ENCODE results near the gene MAEL. TPM values are rescaled to one million over a fixed set of nuclear protein-coding genes. Genes with fewer than 3 reads are reported as not detected.

Gene MAEL
- total and polyA plus RNA-seq, 2 of the 8 experiments (the other 6 are each of a cell fraction or from before 2014, with no cell fraction given): 0.03 TPM; not detected in 1

DNA sequence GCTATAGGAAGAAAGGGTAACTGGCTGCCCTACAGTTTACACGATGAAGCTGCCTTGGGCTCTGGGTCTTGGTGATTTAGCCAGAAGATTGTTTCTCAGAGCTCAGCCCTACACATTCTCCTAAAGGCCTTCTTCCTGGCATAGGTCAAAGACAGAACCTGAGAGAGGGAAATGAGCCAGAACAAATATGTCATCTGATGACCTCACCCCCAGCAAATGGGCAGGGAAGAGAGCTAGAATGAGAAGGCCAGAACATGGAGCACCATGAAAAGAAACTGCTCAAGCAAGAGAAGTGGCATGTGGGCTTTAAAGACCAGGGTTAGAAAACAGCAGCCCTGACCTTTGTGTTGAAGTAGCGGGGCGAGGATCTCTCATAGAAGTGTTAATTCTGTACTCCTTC lies 8.3 kb upstream of the MAEL start:
- H3K23me2 ChIP-seq (ENCODE audit: low read depth, low read length): peaks cover under 1% of the 10 kb centered on the region; the same call in 1 of the 2 replicates
- H3K27me3 ChIP-seq (replicated peaks in 1 of 4; ENCODE audit: control insufficient read depth in 3 of 4, extremely low read depth in 1 of 4, insufficient read depth in 3 of 4, low read length in 3 of 4): peaks cover 11 to 19% (median 17%) of the 10 kb centered on the region in 4 experiments
- 94% methylated on average over 3 of the region's 3 CpGs; no CpG with 5 or more reads in 1 of the 2 experiments for WGBS, 2 experiments (ENCODE audit: extremely low coverage in 1 of 2, insufficient coverage in 1 of 2, insufficient read length in 1 of 2, insufficient replicate concordance in 2 of 2, low coverage in 1 of 2, low lambda C conversion rate in 2 of 2, missing lambda C conversion rate in 1 of 2)
- no peak overlapping the region for H2AK5ac ChIP-seq (ENCODE audit: low read depth, low read length)
- H3K23ac ChIP-seq (ENCODE audit: insufficient read length): no peak overlapping the region
- no peaks in the 10 kb centered on the region for H3K79me2 ChIP-seq (ENCODE audit: control insufficient read depth in 1 of 2, insufficient read depth in 2 of 2, low read length in 2 of 2)
- H4K91ac ChIP-seq (replicated peaks; ENCODE audit: insufficient read length, low read length): no peak overlapping the region
- H3K9ac ChIP-seq (replicated peaks in 1 of 4; ENCODE audit: extremely low read depth in 1 of 4, low read depth in 3 of 4, low read length in 3 of 4): peak overlapping the region in 1 of 4 experiments; percentile 34; a peak in 1 of 7 replicates
- peaks cover 2% of the 10 kb centered on the region in 2 experiments for H4K20me1 ChIP-seq (replicated peaks in 1 of 2; ENCODE audit: control insufficient read depth in 1 of 2, insufficient read depth in 2 of 2, low read length in 2 of 2)
- no peak overlapping the region for H2BK20ac ChIP-seq (ENCODE audit: low read length)
- no peak overlapping the region for H2BK120ac ChIP-seq (replicated peaks; ENCODE audit: low read depth, low read length)
- no peaks in the 10 kb centered on the region for H3K9me3 ChIP-seq (ENCODE audit: insufficient read depth in 2 of 2, low read depth in 1 of 2, low read length in 1 of 2)
- H3K18ac ChIP-seq (ENCODE audit: extremely low read depth, low read length): no peak overlapping the region
- no peak overlapping the region for H3K14ac ChIP-seq (ENCODE audit: insufficient read length)
- no peaks in the 10 kb centered on the region for H3K79me1 ChIP-seq (ENCODE audit: low read depth, low read length)
- H3K27ac ChIP-seq (ENCODE audit: low read depth, low read length): no peak overlapping the region
- no peak overlapping the region for H4K5ac ChIP-seq (ENCODE audit: insufficient read length, low read depth, low read length)
- no peaks in the 10 kb centered on the region for H3K36me3 ChIP-seq (ENCODE audit: control insufficient read depth in 2 of 4, insufficient read depth in 4 of 4, low read length in 3 of 4)
- no peak overlapping the region for H2AFZ ChIP-seq (ENCODE audit: low read length)
- H4K8ac ChIP-seq (ENCODE audit: extremely low read depth, insufficient read depth, low read length): no peak overlapping the region
- no peak overlapping the region for H3K4me2 ChIP-seq (ENCODE audit: insufficient read depth in 1 of 2, low read depth in 2 of 2, low read length in 2 of 2)
- H3K4me1 ChIP-seq (replicated peaks in 1 of 4; ENCODE audit: control insufficient read depth in 3 of 4, insufficient read depth in 4 of 4, low read length in 3 of 4): no peaks in the 10 kb centered on the region
- CTCF ChIA-PET (ENCODE audit: partially characterized antibody): interaction anchor here (0.8 to 1.7 kb wide), 4 partner anchors 47 to 74 kb away, joined by 3 to 12 read pairs (median 4); no protein-coding TSS in a partner anchor
- no peak overlapping the region for H2BK12ac ChIP-seq (ENCODE audit: low read depth, low read length)
- DNase-seq (ENCODE audit: low read depth in 1 of 2, low spot score in 2 of 2) (no peak), FAIRE-seq (no peak)
- no peak overlapping the region for H3K4me3 ChIP-seq (ENCODE audit: extremely low read depth in 1 of 4, insufficient read depth in 2 of 4, low read depth in 3 of 4, low read length in 4 of 4)
- POLR2A ChIA-PET (ENCODE audit: partially characterized antibody): no interaction called here
- H2BK15ac ChIP-seq (ENCODE audit: low read length): no peak overlapping the region
- TF ChIP-seq KDM4A (IDR thresholded peaks at IDR 0.05; ENCODE audit: low read depth, low read length, severe bottlenecking): no peak
- no peak for TF ChIP-seq CREB1 (IDR thresholded peaks at IDR 0.05)
- no peak for TF ChIP-seq TCF12 (IDR thresholded peaks at IDR 0.05; ENCODE audit: low read depth, low read length)
- TF ChIP-seq SP4 (IDR thresholded peaks at IDR 0.05; ENCODE audit: low read length): no peak
- no peak for TF ChIP-seq JUN (IDR thresholded peaks at IDR 0.05; ENCODE audit: low read depth, low read length)
- TF ChIP-seq RNF2 (IDR thresholded peaks at IDR 0.05; ENCODE audit: borderline replicate concordance, low read depth, low read length, missing control alignments, poor library complexity, severe bottlenecking): no peak
- no peak overlapping the region for H3K4ac ChIP-seq (replicated peaks; ENCODE audit: insufficient read length, low read depth, low read length)
- H2BK5ac ChIP-seq (ENCODE audit: low read depth, low read length): no peak overlapping the region
- H3K56ac ChIP-seq (replicated peaks; ENCODE audit: insufficient read length, low read depth, low read length): no peak overlapping the region

Data from H1 (cell line).